IPS-11a (cell line): Measurements from ENCODE around the gene HSPG2.

Source experiments
- H3K4me3 ChIP-seq: one replicate; pipeline ENCODE4 v1.5.1; 2013; ENCODE audit warnings: low read depth, low read length, control low read depth

The HSPG2 gene

DNA sequence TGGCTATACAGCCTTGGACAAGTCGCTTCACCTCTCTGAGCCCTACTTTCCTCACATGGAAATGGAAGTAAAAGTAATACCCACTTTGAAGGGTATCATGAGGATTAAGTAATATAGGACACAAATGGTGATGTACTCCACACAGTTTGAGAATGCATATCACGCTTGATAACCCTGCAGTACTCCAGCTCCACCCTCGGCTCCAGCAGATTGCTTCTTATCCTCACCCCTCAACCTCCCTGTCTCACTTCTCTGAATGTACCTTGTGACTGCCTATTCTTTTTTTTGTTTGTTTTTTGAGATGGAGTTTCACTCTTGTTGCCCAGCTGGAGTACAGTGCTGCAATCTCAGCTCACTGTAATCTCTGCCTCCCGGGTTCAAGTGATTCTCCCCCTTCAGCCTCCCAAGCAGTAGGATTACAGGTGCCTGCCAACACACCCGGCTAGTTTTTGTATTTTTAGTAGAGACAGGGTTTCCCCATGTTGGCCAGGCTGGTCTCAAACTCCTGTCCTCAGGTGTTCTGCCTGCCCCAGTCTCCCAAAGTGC is 69.6 kb downstream of the HSPG2 start:
- no peak overlapping the region for H3K4me3 ChIP-seq

DNA sequence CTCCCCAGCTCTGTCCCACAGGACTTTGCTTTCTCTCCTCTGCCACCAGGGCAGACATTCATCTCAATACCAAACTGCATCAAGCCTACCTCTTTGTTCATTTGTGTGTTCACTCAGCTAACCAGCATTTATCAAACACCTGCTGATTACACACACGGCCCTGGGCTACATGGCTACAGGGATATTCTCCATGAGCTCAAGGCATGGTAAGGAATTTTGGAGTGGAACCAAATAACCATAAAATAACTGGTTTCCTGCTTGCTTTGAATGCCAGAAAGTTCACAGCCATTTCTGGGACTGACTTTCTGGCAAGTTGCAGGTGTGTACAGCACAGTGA is 70.4 kb downstream of the HSPG2 start:
- no peak overlapping the region for H3K4me3 ChIP-seq

DNA sequence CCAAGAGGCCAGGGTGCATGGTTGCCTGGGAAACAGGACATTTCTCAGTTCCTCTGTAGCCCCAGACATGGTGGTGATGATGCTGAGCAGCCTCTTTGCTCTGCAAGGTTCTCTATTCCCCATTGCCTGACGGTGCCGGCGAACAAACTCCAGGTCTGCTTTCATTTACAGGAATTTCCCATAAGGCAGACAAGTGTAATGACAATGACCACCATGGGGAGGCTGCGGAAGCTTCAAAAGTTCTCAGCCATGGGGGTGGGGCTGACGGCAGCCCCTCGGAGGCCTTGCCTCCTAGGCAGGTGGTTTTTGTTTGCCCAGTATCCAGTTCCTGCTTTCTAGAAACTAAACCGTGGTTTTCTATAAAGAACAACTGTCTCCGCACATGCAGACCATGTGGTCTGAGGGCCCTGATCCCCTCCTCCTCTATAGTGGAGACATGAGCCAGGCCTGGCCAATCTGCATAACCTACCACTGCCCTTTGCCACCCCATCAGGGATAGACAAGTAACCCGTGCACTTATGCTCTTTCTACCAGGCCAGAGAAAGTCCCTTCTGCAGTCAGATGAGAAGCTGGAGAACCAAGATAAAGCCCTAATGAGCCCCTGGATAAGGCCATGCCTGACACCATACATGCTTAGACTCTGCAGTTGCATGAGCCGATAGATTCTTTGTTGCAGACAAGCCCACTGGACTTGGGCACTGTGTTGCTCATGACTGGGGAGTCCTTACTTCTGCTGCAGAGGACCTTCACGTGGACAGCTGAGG is 71.0 kb downstream of the HSPG2 start:
- H3K4me3 ChIP-seq: no peak overlapping the region

DNA sequence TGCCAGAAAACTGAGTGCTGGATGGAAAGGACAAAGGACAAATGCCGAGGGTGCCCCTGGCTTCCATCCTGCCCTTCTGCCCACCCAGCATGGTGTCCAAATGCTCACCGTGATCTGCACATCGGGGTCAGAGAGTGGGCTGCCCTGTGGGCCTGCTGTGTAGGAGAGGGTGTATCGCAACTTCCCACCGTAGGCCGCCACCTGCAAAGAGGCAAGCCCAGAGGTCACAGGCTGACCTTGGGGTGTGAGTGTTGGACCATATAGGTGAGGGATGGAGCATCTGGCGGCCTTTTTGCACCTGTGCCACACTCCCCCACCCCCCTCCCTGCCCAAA is 71.5 kb downstream of the HSPG2 start:
- H3K4me3 ChIP-seq: no peak overlapping the region

DNA sequence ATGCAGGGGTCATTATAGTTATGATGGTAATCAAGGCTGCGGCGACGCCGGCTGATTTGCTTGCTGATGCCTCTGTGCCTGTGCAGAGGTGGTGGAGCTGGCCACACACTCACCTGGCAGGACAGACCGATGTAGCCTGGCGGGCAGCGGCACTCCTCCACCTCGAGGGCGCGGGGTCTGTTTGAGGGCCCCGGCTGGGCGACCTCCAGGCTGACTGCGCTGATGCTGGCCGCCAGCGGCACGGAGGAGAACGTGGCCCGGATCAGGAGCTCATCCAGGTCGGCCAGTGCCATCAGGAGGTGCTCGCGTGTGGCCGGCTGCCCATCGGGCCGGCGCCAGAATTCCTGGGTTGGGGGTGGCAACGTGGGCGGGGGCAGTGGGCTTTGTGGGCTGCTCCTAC is 72.4 kb downstream of the HSPG2 start:
- no peak overlapping the region for H3K4me3 ChIP-seq

DNA sequence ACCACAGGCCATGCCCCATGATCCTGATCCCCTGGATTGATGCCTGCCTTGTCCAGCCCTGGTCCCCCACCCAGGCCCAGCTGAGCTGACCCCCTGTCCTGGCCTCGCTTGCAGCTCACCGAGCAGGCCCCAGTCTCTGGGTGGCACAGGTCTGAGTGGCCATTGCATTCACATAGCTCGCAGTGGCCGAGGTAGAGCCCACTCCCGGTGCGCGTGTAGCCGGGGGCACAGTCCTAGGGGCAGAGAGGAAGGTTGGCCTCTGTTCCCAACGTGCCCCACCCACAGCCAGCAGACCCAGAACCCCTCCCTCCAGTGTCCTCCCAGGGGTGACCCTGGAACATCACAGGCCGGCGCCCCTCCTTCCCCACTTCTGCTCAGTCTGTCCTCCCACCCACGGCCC is 73.1 kb downstream of the HSPG2 start:
- H3K4me3 ChIP-seq: no peak overlapping the region

DNA sequence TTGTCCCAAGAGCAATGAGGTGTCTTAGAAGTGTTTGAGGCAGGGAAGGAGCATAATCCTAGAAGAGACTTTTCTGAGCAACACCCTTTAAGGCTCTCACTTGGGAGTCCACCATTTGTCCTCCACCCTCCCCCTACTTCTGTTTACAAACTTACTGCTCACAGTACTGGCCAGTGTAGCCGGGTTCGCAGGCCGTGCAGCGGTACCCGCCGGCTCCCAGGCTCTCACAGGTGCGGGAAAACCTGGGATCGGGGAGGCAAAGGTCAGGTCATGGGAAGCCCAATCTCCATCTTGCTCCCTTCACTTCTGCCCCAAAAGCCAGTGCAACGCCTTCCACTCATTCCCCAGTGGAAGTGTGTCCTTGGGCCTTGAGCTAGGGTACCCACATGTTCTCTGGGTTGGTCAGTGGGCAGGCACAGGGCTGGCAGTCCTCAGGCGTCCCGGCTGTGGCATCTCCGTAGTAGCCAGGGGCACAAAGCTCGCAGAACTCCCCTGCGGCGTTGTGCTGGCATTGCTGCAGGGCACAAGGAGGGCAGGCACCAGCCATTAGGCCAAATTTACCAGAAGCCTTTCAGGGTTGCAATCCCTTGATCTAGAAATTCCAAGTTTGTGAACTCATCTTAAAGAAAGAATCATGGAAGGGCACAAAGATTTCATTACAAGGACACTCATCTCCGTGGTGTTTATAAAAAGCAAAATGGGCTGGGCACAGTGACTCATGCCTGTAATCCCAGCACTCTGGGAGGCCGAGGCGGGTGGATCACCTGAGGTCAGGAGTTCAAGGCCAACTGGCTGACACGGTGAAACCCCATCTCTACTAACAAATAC is 75.3 kb downstream of the HSPG2 start:
- no peak overlapping the region for H3K4me3 ChIP-seq

DNA sequence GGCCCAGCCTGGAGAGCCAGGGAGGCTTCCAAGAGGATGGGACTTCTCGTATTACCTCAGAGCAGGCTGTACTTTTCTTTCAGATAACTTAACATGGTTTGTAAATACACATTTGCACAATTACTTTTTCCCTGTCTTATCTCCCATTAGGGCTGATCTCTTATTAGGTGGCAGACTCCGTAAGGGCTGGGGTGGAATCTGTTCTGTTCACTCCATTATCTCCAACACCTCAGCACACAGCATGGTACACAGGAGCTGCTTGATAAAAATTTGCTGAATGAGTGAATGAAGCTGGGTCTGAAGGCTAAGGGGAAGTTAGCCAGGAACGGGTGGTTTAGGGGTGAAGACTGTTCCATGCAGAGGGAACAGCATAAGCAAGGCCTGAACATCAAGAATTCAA is 76.1 kb downstream of the HSPG2 start:
- no peak overlapping the region for H3K4me3 ChIP-seq

DNA sequence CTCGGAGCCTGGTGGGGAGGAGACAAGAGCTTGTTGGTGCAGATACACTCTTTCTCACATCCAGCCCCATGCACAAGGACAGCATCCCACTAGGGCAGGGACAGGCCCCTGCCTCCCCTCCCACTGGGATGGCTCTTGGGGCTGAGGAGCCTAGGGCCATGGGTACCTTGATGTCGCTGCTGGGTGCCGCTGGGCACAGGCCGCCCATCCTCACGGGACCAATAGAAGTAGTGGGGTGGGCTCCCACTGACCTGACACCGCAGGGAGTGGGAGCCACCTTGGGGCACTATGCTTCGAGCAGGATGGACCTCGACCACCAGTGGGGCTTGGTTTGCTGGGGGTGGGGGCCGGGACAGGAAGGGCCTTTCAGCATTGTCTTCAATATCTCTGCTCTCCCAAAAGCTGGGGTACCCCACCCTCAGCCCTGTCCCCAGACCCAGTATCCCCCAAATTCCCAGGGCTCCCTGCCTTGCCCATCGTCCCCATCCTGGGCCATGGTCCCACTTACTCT is 77.4 kb downstream of the HSPG2 start:
- no peak overlapping the region for H3K4me3 ChIP-seq

DNA sequence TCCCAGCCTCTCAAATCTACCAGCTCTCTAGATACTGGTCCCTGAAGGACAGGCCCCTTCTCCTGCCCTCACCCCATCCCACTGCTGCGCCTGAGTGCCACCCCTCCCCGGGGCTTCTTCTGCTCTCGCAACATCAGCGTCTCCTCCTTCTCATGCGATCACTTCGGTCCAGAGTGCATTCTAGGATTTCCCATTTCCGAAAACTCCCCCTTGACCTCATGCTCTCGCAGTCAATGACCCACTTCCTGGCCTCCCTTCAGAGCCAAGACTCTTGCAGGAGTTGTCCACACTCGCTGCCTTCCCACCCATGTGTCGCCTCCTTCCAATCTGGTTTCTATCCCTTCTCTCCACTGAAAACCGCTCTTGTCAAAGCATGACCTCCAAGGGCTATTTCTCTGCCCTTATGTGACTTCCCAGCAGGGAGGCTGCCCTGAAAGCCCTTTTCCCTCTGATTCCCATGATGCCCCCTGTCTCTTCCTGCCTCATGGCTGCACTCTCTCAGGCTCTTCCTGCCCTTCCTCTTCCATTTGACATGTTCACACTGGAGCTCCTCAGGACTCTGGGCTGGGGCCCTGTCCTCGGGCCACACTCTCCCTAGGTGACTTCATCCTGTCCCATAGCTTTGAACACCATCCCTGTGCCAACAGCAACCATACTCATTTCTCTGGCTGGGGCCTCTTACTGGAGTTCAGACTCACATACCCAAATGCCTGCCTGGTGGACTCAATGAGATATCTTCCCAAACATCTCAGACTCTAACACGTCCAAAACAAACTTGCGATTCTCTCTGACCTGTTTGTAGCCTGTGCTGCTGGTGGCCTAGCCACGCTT is 79.1 kb downstream of the HSPG2 start:
- H3K4me3 ChIP-seq: no peak overlapping the region

DNA sequence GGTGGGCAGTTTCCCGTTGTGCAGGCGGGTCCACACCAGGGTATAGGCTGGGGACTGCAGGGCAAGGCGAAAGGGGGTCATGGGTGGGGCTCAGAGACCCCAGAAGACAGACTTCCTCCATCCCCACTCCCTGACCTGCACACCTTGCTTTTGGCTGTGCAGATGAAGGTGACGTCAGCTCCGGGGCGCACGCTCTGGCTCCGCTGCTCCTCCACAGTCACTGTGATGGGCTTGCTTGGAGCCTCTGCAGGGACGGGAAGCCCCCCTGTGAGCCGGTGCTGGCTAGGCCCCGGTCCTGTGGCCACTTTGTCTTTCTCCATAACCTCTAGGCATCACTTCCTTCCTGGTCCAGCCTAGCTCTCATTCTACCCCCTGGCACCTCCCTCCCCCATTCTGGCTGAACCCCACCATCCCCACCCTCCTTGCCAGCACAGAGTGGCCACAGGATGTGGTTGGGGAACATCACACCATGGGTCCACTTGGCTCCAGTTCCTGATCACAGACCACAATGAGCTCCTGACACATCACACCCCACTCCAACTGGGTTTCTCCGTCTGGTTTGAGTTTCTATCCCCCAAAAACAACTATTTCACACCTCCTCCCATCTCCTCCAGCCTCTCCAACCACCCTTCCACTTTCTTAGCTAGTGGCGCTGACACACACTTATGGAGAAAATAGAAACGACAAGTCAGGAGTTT is 79.8 kb downstream of the HSPG2 start:
- no peak overlapping the region for H3K4me3 ChIP-seq

DNA sequence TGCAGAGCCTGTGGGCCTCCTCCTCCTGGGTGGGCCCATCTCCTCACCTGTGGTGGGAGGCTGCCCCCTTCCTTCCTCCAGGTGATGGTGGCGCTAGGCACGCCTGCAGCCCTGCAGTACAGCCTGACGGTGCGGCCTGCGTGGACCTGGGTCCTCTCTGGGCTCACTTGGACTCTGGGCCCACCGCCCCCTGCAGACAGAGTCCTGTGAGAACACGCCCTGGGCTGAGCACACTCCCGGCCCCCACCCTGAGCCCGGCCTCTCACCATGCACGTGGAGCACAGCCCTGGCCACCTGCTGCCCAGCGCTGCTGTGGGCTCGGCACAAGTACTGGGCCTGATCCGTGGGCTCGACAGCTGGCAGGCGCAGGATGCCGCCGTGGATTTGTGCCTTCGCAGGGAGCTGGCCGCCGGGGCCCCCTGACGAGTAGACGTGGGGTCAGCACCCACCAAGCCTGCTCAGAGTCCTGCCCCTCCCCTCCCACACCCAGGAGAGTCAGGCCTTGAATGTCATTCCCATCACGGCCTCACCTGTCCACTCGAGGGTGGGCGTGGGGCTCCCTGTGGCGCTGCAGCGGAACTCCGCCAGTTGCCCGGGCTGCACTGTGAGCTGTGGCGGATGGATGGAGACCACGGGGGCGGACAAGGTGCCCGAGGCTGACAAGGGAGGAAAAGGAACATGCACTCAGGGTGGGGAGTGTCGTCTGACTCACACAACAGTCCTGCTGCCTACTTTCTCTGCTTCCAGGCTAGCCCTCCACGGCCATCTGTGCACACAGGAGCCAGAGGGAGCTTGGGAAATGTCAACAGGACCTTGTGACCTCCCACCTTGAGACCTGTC is 81.6 kb downstream of the HSPG2 start:
- H3K4me3 ChIP-seq: no peak overlapping the region

DNA sequence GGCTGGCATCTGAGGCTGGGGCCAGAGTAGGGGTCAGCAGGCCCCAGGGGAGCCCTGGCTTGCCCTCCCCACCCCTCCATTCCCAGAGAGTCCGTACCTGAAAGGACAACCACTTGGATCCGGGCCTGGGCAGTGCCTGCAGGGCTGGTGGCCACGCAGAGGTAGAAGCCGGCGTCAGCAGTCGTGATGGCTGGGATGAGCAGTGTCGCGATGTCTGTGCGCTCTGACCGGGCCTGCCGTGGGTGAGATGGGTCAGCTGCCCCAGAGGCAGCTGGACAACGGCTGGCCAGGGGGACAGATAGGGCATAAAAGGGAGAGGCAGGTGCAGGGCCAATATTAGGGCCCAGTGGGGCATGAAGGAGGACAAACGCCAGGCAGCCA is 82.4 kb downstream of the HSPG2 start:
- no peak overlapping the region for H3K4me3 ChIP-seq

DNA sequence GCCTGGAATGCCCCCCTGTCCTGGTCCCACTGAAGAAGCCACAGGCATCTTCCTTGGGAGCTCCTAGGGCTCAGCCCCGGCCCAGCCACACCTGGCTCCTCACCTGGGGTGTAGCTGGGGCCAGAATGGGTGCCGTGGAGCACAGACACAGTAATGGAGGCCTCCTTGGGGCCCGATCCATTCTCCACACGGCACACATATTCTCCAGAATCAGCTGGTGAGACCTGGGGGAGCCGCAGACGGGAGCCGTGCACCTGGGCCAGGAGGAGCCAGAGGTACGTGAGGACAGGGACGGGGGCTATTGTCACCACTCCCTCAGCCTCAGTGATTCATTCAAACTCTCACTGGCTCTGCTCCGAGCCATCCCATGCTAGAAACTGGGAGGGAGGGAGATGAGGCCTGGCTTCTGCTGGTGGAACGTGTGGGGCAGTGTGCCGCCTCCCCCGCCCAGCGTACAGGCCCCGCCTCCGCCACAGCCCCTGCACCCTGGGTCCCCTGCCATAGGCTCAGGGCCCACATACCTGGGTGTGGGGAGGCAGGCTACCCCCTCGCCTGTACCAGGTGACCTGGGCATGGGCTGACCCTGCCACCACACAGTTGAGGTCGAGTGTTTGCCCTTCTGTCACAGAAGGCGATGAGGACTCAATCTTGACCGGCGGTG is 82.9 kb downstream of the HSPG2 start:
- no peak overlapping the region for H3K4me3 ChIP-seq

DNA sequence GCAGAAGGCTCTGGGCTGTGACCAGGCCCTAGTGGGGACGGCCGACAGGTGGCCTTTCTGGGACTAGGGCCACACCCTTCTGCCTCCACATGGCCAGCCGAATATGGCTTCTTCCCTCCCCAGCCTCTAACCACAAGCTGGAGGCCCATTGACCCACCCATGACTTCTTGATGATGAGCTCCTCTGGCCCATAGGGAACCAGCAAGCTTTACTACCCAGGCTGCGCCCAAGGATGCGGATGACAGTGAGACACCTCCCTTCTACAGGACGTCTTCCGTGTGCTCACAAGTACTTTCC is 84.0 kb downstream of the HSPG2 start:
- H3K4me3 ChIP-seq: no peak overlapping the region

DNA sequence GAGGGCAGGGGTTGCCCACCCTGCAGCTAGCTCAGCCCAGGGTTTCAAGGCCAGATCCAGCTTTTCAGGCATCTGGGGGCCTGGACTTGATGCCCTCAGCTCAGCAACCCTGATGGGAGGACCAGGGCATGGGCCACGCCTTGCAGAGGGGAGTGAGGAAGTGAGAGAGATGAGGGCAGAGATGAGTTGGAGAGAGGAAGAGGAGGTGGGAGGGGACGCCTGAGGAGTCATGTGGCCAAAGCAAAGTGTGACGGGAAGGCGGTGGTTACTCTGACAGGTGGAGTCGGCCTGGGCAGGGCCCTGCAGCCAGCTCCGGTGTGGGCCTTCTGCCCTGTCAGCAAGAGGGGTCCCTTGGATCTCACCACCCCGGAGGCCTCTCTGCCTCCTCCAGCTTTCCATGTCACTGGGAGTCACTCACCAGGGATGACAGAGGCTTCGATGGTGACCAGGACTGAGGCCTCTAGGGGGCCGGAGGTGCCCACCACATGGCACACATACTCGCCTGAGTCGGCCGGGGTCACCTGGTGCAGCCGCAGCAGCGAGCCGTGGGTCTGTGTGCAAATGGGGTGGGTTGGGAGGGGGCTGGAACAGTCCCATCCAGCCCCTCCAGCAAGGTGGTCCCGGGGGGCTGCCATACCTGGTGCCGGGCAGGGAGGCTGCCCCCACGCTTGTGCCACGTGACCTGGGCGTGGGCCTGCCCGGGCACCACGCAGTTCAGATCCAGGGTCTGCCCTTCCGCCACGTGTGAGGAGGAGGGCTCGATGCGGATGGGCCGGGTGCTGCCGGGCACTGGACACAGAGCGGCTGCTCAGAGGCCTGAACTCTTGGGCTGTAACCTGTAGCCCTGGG is 84.6 kb downstream of the HSPG2 start:
- no peak overlapping the region for H3K4me3 ChIP-seq

DNA sequence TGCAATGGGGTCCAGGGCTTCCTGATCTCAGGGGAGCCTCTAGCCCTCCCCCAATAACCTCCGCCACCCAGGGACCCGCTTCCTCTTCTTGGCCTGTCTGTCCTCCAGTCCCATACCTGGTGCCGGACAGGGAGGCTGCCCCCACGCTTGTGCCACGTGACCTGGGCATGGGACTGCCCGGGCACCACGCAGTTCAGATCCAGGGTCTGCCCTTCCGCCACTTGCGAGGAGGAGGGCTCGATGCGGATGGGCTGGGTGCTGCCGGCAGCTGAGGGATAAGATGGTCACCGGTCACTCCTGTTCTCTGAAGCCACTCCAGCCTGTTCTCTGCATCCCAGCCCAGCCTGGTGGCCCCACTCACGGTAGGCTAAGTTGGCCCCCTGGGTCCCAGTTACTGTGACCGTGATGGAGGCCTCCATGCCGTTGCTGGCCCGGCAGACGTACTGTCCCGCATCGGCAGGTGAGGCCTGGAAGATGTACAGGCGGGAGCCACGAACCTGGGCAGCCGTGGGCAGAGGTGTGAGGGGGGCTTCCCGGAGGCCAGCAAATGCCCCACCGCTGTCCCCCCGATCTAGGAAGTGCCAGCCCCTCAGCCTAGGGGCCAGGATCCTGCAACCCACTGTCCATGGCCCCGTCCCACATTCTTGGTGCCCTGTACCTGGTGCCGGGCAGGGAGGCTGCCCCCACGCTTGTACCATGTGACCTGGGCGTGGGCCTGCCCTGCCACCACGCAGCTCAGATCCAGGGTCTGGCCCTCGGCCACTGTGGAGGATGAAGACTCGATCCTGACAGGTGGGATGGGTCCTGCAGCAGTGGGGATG is 85.5 kb downstream of the HSPG2 start:
- no peak overlapping the region for H3K4me3 ChIP-seq
